HepG2 (cell line): ENCODE data around the gene PMEL. TPM values are rescaled to one million over a fixed set of nuclear protein-coding genes. Genes with fewer than 3 reads are reported as not detected.
A peak's percentile ranks its signal among the peaks of the same experiment; 100 is the strongest.

Source experiments
- FOXA3 ChIP-seq: IDR thresholded peaks from 2 replicates; pipeline ENCODE4 v1.6.1; 2016; ENCODE audit warnings: missing genetic modification reagents, missing compliant biosample characterization
- HMGXB3 ChIP-seq: sonication (generic); formaldehyde crosslinking; IDR thresholded peaks from 2 replicates; pipeline ENCODE4 v1.4.0; 2020; ENCODE audit warnings: missing genetic modification reagents, borderline replicate concordance
- MLLT10 ChIP-seq: sonication (generic); formaldehyde crosslinking; IDR thresholded peaks from 2 replicates; pipeline ENCODE4 v1.4.0; 2020; ENCODE audit warnings: missing genetic modification reagents
- SMARCC2 ChIP-seq: fragments of 450-650 bp; IDR thresholded peaks from 2 replicates; pipeline ENCODE4 v1.6.1; 2017; ENCODE audit warnings: antibody characterized with exemption, mild to moderate bottlenecking
- SOX5 ChIP-seq: IDR thresholded peaks from 2 replicates; pipeline ENCODE4 v1.6.1; 2016; ENCODE audit warnings: borderline replicate concordance
- TEAD2 ChIP-seq: sonication (generic); formaldehyde crosslinking; IDR thresholded peaks from 2 replicates; pipeline ENCODE4 v1.9.0; 2021; ENCODE audit warnings: missing genetic modification reagents
- TGIF2 ChIP-seq: IDR thresholded peaks from 2 replicates; pipeline ENCODE4 v1.6.1; 2016; ENCODE audit warnings: control low read depth, missing compliant biosample characterization
- TMF1 ChIP-seq: sonication (generic); formaldehyde crosslinking; IDR thresholded peaks from 2 replicates; pipeline ENCODE4 v1.8.1; 2022; ENCODE audit warnings: low read depth, missing genetic modification reagents
- ZBTB49 ChIP-seq: sonication (generic); formaldehyde crosslinking; IDR thresholded peaks from 2 replicates; pipeline ENCODE4 v1.4.0; 2020; ENCODE audit warnings: missing genetic modification reagents, borderline replicate concordance
- ZNF296 ChIP-seq: sonication (generic); formaldehyde crosslinking; conservative IDR thresholded peaks from 2 replicates; pipeline ENCODE4 v1.5.0; 2020; ENCODE audit warnings: mild to moderate bottlenecking, missing genetic modification reagents
- polyA plus RNA-seq, 8 experiments: library from polyadenylated mRNA; depleted of rRNA in 3 of 8; stranded (reverse) in 7 of 8; unstranded in 1 of 8; fragments of >200 nt; fragmentation: Illumina TruSeq in 4 of 8; extraction: Trizol in 4 of 8; gene quantifications; 2 replicates each; pipeline versions ENCODE4 v1.2.1 to v1.2.3, GENCODE V29; 2011 to 2016; ENCODE audit warnings: low read depth in 4 of 8, missing spikeins in 1 of 8, mixed read lengths in 1 of 8; ENCODE audit not compliant: insufficient read depth in 1 of 8
- total RNA-seq, 5 experiments: library from RNA; depleted of rRNA; stranded (reverse); fragments of >200 nt; fragmentation: Illumina TruSeq; extraction: Trizol; gene quantifications; 2 replicates each; pipeline ENCODE4 v1.2.3, GENCODE V29; 2016; ENCODE audit warnings: low read depth in 1 of 5
- TF ChIP-seq, protein P1 (sequence below): sonication (generic); formaldehyde crosslinking; IDR thresholded peaks from 2 replicates; pipeline ENCODE4 v1.5.1; 2020; ENCODE audit warnings: missing genetic modification reagents, mild to moderate bottlenecking, borderline replicate concordance
- TF ChIP-seq, protein P2 (sequence below), 2 experiments: fragments of 450-650 bp in 1 of 2; sonication (generic) in 1 of 2; formaldehyde crosslinking in 1 of 2; IDR thresholded peaks; 2 replicates each; pipeline versions ENCODE4 v1.6.1 to v1.8.0; 2016 to 2022; ENCODE audit warnings: antibody characterized with exemption in 1 of 2, mild to moderate bottlenecking in 1 of 2, missing genetic modification reagents in 1 of 2

PMEL gene
- total and polyA plus RNA-seq, 2 of the 13 experiments (the other 11 are each of a cell fraction or from before 2014, with no cell fraction given), result 0.49 to 3.3 TPM

- TF ChIP-seq ZBTB49 (CRISPR knock-in tag), result no peak
- TF ChIP-seq TGIF2 (CRISPR knock-in tag), result no peak
- TF ChIP-seq TMF1, result no peak
- peak; percentile 76 for TF ChIP-seq FOXA3
- no peak for TF ChIP-seq SMARCC2
- TF ChIP-seq MLLT10 (CRISPR knock-in tag), result no peak
- TF ChIP-seq, protein P1, sequence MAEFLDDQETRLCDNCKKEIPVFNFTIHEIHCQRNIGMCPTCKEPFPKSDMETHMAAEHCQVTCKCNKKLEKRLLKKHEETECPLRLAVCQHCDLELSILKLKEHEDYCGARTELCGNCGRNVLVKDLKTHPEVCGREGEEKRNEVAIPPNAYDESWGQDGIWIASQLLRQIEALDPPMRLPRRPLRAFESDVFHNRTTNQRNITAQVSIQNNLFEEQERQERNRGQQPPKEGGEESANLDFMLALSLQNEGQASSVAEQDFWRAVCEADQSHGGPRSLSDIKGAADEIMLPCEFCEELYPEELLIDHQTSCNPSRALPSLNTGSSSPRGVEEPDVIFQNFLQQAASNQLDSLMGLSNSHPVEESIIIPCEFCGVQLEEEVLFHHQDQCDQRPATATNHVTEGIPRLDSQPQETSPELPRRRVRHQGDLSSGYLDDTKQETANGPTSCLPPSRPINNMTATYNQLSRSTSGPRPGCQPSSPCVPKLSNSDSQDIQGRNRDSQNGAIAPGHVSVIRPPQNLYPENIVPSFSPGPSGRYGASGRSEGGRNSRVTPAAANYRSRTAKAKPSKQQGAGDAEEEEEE (CRISPR knock-in tag), result no peak
- no peak for TF ChIP-seq ZNF296
- TF ChIP-seq SOX5 (CRISPR knock-in tag), result peak; percentile 92
- no peak for TF ChIP-seq HMGXB3
- no peak for TF ChIP-seq TEAD2 (CRISPR knock-in tag)
- TF ChIP-seq, protein P2, sequence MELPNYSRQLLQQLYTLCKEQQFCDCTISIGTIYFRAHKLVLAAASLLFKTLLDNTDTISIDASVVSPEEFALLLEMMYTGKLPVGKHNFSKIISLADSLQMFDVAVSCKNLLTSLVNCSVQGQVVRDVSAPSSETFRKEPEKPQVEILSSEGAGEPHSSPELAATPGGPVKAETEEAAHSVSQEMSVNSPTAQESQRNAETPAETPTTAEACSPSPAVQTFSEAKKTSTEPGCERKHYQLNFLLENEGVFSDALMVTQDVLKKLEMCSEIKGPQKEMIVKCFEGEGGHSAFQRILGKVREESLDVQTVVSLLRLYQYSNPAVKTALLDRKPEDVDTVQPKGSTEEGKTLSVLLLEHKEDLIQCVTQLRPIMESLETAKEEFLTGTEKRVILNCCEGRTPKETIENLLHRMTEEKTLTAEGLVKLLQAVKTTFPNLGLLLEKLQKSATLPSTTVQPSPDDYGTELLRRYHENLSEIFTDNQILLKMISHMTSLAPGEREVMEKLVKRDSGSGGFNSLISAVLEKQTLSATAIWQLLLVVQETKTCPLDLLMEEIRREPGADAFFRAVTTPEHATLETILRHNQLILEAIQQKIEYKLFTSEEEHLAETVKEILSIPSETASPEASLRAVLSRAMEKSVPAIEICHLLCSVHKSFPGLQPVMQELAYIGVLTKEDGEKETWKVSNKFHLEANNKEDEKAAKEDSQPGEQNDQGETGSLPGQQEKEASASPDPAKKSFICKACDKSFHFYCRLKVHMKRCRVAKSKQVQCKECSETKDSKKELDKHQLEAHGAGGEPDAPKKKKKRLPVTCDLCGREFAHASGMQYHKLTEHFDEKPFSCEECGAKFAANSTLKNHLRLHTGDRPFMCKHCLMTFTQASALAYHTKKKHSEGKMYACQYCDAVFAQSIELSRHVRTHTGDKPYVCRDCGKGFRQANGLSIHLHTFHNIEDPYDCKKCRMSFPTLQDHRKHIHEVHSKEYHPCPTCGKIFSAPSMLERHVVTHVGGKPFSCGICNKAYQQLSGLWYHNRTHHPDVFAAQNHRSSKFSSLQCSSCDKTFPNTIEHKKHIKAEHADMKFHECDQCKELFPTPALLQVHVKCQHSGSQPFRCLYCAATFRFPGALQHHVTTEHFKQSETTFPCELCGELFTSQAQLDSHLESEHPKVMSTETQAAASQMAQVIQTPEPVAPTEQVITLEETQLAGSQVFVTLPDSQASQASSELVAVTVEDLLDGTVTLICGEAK (IDR thresholded peaks at IDR 0.05), result no peak
- TF ChIP-seq, protein P2 (CRISPR knock-in tag; IDR thresholded peaks at IDR 0.05), result no peak
Measured at GRCh38 chr12:56010111-56010570, 44.3 kb upstream of the PMEL start (continued).
